Measurements from ENCODE around the gene OR4L1.

DNA sequence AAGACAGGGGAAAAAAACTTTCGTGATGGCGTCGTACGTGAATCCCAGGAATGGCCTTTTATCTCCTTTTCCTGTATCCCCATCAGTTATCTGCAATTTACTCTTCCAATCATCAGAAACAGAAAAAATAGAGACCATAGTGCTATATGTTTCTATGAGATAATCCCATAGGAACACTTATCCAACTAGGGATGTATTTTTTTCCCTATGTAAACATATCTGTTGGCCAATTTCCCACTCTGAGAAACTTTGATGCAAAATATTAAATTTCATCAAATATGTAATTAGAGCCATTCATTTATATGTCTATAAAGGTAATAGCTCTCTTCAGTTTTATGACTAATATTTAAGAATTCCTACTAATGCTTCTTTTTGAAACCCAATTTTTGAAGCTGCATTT, 23.9 kb upstream of the OR4L1 start, which contains the start of gene OR4K13:
- TF ChIP-seq, protein P1, sequence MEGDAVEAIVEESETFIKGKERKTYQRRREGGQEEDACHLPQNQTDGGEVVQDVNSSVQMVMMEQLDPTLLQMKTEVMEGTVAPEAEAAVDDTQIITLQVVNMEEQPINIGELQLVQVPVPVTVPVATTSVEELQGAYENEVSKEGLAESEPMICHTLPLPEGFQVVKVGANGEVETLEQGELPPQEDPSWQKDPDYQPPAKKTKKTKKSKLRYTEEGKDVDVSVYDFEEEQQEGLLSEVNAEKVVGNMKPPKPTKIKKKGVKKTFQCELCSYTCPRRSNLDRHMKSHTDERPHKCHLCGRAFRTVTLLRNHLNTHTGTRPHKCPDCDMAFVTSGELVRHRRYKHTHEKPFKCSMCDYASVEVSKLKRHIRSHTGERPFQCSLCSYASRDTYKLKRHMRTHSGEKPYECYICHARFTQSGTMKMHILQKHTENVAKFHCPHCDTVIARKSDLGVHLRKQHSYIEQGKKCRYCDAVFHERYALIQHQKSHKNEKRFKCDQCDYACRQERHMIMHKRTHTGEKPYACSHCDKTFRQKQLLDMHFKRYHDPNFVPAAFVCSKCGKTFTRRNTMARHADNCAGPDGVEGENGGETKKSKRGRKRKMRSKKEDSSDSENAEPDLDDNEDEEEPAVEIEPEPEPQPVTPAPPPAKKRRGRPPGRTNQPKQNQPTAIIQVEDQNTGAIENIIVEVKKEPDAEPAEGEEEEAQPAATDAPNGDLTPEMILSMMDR (IDR thresholded peaks at IDR 0.05; ENCODE audit: low read depth, low read length, missing input control): no peak
- TF ChIP-seq FOXA1 (IDR thresholded peaks at IDR 0.05) (no peak), TAF1 (conservative IDR thresholded peaks at IDR 0.05) (no peak), EGR1 (IDR thresholded peaks at IDR 0.05; ENCODE audit: low read depth in 2 of 2) (no peak), HNF4G (IDR thresholded peaks at IDR 0.05) (no peak), JUND (IDR thresholded peaks at IDR 0.05) (no peak), RAD21 (IDR thresholded peaks at IDR 0.05) (no peak), SP1 (IDR thresholded peaks at IDR 0.05) (no peak), GABPA (IDR thresholded peaks at IDR 0.05 in 1 of 2, conservative IDR thresholded peaks at IDR 0.05 in 1 of 2) (no peak)
- TF ChIP-seq, protein P2, sequence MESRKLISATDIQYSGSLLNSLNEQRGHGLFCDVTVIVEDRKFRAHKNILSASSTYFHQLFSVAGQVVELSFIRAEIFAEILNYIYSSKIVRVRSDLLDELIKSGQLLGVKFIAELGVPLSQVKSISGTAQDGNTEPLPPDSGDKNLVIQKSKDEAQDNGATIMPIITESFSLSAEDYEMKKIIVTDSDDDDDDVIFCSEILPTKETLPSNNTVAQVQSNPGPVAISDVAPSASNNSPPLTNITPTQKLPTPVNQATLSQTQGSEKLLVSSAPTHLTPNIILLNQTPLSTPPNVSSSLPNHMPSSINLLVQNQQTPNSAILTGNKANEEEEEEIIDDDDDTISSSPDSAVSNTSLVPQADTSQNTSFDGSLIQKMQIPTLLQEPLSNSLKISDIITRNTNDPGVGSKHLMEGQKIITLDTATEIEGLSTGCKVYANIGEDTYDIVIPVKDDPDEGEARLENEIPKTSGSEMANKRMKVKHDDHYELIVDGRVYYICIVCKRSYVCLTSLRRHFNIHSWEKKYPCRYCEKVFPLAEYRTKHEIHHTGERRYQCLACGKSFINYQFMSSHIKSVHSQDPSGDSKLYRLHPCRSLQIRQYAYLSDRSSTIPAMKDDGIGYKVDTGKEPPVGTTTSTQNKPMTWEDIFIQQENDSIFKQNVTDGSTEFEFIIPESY (IDR thresholded peaks at IDR 0.05): no peak
- TF ChIP-seq, protein P3, sequence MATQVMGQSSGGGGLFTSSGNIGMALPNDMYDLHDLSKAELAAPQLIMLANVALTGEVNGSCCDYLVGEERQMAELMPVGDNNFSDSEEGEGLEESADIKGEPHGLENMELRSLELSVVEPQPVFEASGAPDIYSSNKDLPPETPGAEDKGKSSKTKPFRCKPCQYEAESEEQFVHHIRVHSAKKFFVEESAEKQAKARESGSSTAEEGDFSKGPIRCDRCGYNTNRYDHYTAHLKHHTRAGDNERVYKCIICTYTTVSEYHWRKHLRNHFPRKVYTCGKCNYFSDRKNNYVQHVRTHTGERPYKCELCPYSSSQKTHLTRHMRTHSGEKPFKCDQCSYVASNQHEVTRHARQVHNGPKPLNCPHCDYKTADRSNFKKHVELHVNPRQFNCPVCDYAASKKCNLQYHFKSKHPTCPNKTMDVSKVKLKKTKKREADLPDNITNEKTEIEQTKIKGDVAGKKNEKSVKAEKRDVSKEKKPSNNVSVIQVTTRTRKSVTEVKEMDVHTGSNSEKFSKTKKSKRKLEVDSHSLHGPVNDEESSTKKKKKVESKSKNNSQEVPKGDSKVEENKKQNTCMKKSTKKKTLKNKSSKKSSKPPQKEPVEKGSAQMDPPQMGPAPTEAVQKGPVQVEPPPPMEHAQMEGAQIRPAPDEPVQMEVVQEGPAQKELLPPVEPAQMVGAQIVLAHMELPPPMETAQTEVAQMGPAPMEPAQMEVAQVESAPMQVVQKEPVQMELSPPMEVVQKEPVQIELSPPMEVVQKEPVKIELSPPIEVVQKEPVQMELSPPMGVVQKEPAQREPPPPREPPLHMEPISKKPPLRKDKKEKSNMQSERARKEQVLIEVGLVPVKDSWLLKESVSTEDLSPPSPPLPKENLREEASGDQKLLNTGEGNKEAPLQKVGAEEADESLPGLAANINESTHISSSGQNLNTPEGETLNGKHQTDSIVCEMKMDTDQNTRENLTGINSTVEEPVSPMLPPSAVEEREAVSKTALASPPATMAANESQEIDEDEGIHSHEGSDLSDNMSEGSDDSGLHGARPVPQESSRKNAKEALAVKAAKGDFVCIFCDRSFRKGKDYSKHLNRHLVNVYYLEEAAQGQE (IDR thresholded peaks at IDR 0.05): no peak
- TF ChIP-seq, protein P4, sequence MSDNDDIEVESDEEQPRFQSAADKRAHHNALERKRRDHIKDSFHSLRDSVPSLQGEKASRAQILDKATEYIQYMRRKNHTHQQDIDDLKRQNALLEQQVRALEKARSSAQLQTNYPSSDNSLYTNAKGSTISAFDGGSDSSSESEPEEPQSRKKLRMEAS (IDR thresholded peaks at IDR 0.05): no peak

Data from liver (tissue), 3 donors.